ENCODE measurements around the gene ZNF579. TPM values are rescaled to one million over a fixed set of nuclear protein-coding genes. Genes with fewer than 3 reads are reported as not detected.

Gene ZNF579
- total and polyA plus RNA-seq, 2 of the 13 experiments (the other 11 are each of a cell fraction or from before 2014, with no cell fraction given), result 2.1 to 2.9 TPM

GRCh38 chr19:55580628-55581144 lies at the start of gene ZNF579 (continued):
- TF ChIP-seq TOPORS (CRISPR knock-in tag; IDR thresholded peaks at IDR 0.05) (no peak), BCL3 (CRISPR knock-in tag; IDR thresholded peaks at IDR 0.05) (0 out of 2 replicates have a peak, but pooled peaks have one; percentile 7), SP4 (CRISPR knock-in tag; IDR thresholded peaks at IDR 0.05) (peak; percentile 37), YEATS2 (CRISPR knock-in tag; IDR thresholded peaks at IDR 0.05; ENCODE audit: borderline replicate concordance) (peak; percentile 71), ZNF646 (CRISPR knock-in tag; IDR thresholded peaks at IDR 0.05) (no peak), ERF (CRISPR knock-in tag; IDR thresholded peaks at IDR 0.05) (no peak), ZXDC (CRISPR knock-in tag; IDR thresholded peaks at IDR 0.05) (no peak), ZBTB42 (CRISPR knock-in tag; IDR thresholded peaks at IDR 0.05) (no peak), HBP1 (CRISPR knock-in tag; IDR thresholded peaks at IDR 0.05; ENCODE audit: low read depth) (peak; percentile 90; the same call in 1 of the 2 replicates), MEF2D (CRISPR knock-in tag; IDR thresholded peaks at IDR 0.05) (no peak), CAMTA2 (CRISPR knock-in tag; IDR thresholded peaks at IDR 0.05; ENCODE audit: borderline replicate concordance) (no peak), HDAC6 (IDR thresholded peaks at IDR 0.05; ENCODE audit: low read depth, low read length) (no peak), ELF3 (CRISPR knock-in tag; IDR thresholded peaks at IDR 0.05) (peak; percentile 76), ZNF235 (CRISPR knock-in tag; IDR thresholded peaks at IDR 0.05; ENCODE audit: borderline replicate concordance) (no peak; the same call in 1 of the 2 replicates), CREBL2 (CRISPR knock-in tag; IDR thresholded peaks at IDR 0.05; ENCODE audit: borderline replicate concordance) (no peak), IKZF4 (CRISPR knock-in tag; IDR thresholded peaks at IDR 0.05; ENCODE audit: borderline replicate concordance, low read depth, not compliant biosample characterization) (no peak), SSRP1 (CRISPR knock-in tag; IDR thresholded peaks at IDR 0.05) (no peak), PPARG (CRISPR knock-in tag; conservative IDR thresholded peaks at IDR 0.05) (no peak)
